GM21528 (cell line): ENCODE results near the gene PHYHD1.
"Not testable (repeated sequence)": the region's sequence is repeated elsewhere in the genome, so short reads cannot be mapped to it uniquely, and the experiment has no call there.

Source experiments
- ATAC-seq: cut with Tn5 transposase; IDR thresholded peaks from one replicate; pipeline ENCODE4 v1.9.1; 2021; ENCODE audit warnings: mild to moderate bottlenecking, moderate library complexity; ENCODE audit not compliant: unreplicated experiment, low FRiP score

The PHYHD1 gene

GRCh38 chr9:128947527-128948301 lies 26.9 kb downstream of the PHYHD1 start, which contains the start of the genes DOLK and NUP188:
DOLK (minus strand) TSS chr9:128947603; CDS start chr9:128947303, 300 bp downstream.
NUP188 (plus strand) TSS chr9:128947699; CDS start chr9:128947720, 21 bp downstream.
- peak; percentile 69 for ATAC-seq

DNA sequence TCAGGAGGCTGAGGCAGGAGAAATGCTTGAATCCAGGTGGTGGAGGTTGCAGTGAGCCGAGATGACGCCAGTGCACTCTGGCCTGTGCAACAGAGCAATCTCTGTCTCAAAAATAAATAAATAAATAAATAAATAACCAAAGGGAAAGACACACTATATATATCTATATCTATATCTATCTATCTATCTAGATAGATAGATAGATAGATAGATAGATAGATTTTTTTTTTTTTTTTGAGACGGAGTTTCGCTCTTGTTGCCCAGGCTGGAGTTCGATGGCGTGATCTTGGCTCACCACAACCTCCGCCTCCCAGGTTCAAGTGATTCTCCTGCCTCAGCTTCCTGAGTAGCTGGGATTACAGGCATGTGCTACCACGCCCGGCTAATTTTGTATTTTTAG lies 40.6 kb downstream of the PHYHD1 start:
- not testable (repeated sequence) for ATAC-seq

DNA sequence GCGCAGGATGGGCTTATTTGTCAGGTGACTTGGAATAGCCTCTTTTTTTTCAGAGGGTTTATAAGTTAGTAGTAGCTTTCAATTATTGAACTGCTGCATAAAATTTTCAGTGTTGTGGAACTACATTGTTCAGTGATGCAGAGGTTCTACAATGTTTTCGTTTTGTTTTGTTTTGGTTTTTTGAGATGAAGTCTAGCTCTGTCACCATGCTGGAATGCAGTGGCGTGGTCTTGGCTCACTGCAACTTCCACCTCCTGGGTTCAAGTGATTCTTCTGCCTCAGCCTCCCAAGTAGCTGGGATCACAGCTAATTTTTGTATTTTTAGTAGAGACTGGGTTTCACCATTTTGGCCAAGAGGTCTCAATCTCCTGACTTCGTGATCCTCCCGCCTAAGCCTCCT lies 48.7 kb downstream of the PHYHD1 start:
- no peak for ATAC-seq

DNA sequence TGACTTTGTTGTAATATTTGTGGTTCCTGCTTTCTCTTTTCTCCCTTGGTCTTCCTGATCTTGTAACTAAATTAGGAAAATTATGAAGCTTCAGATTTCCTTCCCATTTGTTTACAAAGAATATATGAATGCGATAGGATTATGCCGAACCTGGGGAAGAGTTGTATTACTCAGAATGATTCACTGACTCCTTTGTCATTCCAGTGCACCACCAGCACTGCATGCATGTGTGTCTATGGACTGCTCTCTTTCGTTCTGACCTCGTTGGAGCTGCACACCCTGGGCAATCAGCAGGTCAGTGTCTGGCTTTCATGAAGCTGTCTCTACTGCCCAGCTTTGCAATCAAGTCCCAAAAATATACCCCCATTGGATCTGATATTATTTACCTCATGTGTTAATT lies 52.2 kb downstream of the PHYHD1 start:
- ATAC-seq = no peak

GRCh38 chr9:128979111-128979510 lies 58.3 kb downstream of the PHYHD1 start:
- no peak for ATAC-seq

DNA sequence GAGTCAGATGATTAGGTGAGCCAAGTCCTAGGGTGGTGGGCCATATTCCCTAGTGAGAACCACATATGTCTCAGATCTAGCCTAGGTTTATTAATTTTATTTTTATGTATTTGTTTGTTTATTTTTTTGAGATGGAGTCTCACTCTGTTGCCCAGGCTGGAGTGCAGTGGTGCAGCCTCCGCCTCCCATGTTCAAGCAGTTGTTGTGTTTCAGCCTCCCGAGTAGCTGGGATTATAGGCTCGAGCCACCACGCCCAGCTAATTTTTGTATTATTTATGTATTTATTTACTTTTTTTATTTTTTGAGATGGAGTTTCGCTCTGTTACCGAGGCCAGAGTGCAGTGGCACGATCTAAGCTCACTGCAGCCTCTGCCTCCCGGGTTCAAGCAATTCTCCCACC lies 62.8 kb downstream of the PHYHD1 start:
- ATAC-seq = no peak

DNA sequence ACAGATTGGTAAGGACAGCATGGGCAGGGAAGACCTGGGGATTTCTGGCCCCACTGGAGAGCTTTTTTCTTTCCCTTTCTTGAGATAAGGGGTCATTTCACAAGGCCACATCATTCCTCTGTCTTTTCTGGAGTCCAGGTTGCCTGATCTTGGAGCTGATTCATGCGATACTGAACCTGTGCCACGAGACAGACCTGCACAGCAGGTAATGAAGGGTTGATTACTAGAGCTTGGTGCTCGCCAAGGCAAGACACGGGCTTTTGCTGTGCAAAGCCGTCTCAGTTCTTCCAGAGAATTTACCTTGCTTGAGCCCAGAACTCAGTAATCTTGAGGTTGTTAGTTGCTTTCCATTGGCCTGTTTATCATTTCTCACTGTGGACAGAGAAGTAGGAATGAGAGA lies 65.9 kb downstream of the PHYHD1 start:
- no peak for ATAC-seq

DNA sequence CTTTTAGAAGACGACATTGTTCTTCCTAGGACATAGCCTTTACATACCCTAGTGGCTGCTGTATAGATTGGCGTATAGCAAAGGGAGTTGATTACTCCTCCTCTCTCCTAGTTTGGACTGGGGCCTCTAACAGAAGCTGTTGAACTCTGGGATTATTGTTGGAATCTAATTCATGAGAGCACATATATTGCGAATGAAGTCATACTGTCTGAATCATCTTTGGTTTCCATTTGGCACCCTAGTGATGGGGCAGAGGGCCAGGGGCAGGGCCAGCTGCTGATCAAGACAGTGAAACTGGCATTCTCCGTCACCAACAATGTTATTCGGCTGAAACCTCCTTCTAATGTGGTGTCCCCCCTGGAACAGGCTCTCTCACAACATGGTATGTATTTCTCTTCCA lies 67.0 kb downstream of the PHYHD1 start:
- no peak for ATAC-seq
